NCI-H2081 treated with DMSO at 0.1 percent for 48 hours (cell line): ENCODE data around the gene EXOC3.

Experiments used
- DNase-seq: peaks from one replicate; lab custom pipeline; 2025; lab: John Stamatoyannopoulos, UW

EXOC3 gene

GRCh38 chr5:426392-426976 is 16.5 kb upstream of the EXOC3 start:
- no peak for DNase-seq

- DNase-seq = no peak
Measured at GRCh38 chr5:427415-428087, 15.4 kb upstream of the EXOC3 start.

GRCh38 chr5:428219-428618 is 14.8 kb upstream of the EXOC3 start:
- no peak for DNase-seq

GRCh38 chr5:428754-429452 is 14.1 kb upstream of the EXOC3 start:
- DNase-seq = no peak

GRCh38 chr5:429453-430188 is 13.4 kb upstream of the EXOC3 start:
- no peak for DNase-seq

- DNase-seq = no peak
Measured at GRCh38 chr5:430214-430925, 12.6 kb upstream of the EXOC3 start.

GRCh38 chr5:431001-431710 is 11.8 kb upstream of the EXOC3 start:
- peak; percentile 30 for DNase-seq

- DNase-seq = no peak
Measured at GRCh38 chr5:431711-432050, 11.3 kb upstream of the EXOC3 start.

- DNase-seq = no peak
Measured at GRCh38 chr5:432201-432927, 10.6 kb upstream of the EXOC3 start.

GRCh38 chr5:432928-433791 is 9.8 kb upstream of the EXOC3 start:
- no peak for DNase-seq

- no peak for DNase-seq
Measured at GRCh38 chr5:433836-434235, 9.1 kb upstream of the EXOC3 start.

- DNase-seq = no peak
Measured at GRCh38 chr5:434443-435146, 8.4 kb upstream of the EXOC3 start.

GRCh38 chr5:435156-435790 is 7.7 kb upstream of the EXOC3 start:
- DNase-seq = no peak

GRCh38 chr5:435961-436640 is 6.9 kb upstream of the EXOC3 start:
- no peak for DNase-seq

GRCh38 chr5:436641-436975 is 6.4 kb upstream of the EXOC3 start:
- no peak for DNase-seq

- no peak for DNase-seq
Measured at GRCh38 chr5:437281-437771, 5.7 kb upstream of the EXOC3 start.

- no peak for DNase-seq
Measured at GRCh38 chr5:438481-438981, 4.4 kb upstream of the EXOC3 start.

- no peak for DNase-seq
Measured at GRCh38 chr5:439181-439580, 3.8 kb upstream of the EXOC3 start.
